ENCODE results near the gene ACAD9.

GRCh38 chr3:128903501-128903900 is 24.1 kb downstream of the ACAD9 start:
- TF ChIP-seq, protein P1, sequence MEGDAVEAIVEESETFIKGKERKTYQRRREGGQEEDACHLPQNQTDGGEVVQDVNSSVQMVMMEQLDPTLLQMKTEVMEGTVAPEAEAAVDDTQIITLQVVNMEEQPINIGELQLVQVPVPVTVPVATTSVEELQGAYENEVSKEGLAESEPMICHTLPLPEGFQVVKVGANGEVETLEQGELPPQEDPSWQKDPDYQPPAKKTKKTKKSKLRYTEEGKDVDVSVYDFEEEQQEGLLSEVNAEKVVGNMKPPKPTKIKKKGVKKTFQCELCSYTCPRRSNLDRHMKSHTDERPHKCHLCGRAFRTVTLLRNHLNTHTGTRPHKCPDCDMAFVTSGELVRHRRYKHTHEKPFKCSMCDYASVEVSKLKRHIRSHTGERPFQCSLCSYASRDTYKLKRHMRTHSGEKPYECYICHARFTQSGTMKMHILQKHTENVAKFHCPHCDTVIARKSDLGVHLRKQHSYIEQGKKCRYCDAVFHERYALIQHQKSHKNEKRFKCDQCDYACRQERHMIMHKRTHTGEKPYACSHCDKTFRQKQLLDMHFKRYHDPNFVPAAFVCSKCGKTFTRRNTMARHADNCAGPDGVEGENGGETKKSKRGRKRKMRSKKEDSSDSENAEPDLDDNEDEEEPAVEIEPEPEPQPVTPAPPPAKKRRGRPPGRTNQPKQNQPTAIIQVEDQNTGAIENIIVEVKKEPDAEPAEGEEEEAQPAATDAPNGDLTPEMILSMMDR (IDR thresholded peaks at IDR 0.05), result no peak
- TF ChIP-seq EZH2phosphoT487 (IDR thresholded peaks at IDR 0.05; ENCODE audit: borderline replicate concordance, low read depth), result no peak
- no peak for TF ChIP-seq GABPA (IDR thresholded peaks at IDR 0.05; ENCODE audit: low read depth)
- no peak for TF ChIP-seq EP300 (IDR thresholded peaks at IDR 0.05; ENCODE audit: borderline replicate concordance in 1 of 2, low read depth in 1 of 2, low read length in 1 of 2)
- no peak for TF ChIP-seq TAF1 (IDR thresholded peaks at IDR 0.05; ENCODE audit: borderline replicate concordance, low read depth, low read length)

Data from SK-N-SH (cell line).